Kidney (tissue), 14 donors: ENCODE measurements around the gene PTPRG. TPM values are rescaled to one million over a fixed set of nuclear protein-coding genes. Genes with fewer than 3 reads are reported as not detected.

ENCODE experiments used
- DNase-seq, 5 donors: peaks; one replicate each; pipeline ENCODE4 v3.0.0-alpha.2; 2013 to 2020
- FAIRE-seq: peaks from 2 replicates; lab custom pipeline; 2012; peaks lifted over from hg19 to GRCh38; lab: Jason Lieb, UNC
- H3K27ac ChIP-seq, 2 donors: one replicate each; pipeline ENCODE4 v1.7.0; 2013; ENCODE audit warnings: low read depth in 2 of 2, low read length in 2 of 2, inconsistent platforms in 1 of 2
- H3K27me3 ChIP-seq: one replicate; pipeline ENCODE4 v1.7.1; 2013; ENCODE audit warnings: low read length, inconsistent platforms; ENCODE audit not compliant: control insufficient read depth, insufficient read depth
- H3K36me3 ChIP-seq, 3 donors: one replicate each; pipeline versions ENCODE4 v1.7.0 to v1.7.1; 2013; ENCODE audit warnings: low read length in 3 of 3, control low read depth in 1 of 3, inconsistent platforms in 1 of 3; ENCODE audit not compliant: insufficient read depth in 3 of 3, control insufficient read depth in 2 of 3
- H3K4me1 ChIP-seq, 3 donors: one replicate each; pipeline versions ENCODE4 v1.7.0 to v1.7.1; 2013; ENCODE audit warnings: low read length in 3 of 3, inconsistent platforms in 1 of 3, low read depth in 1 of 3; ENCODE audit not compliant: control insufficient read depth in 2 of 3, insufficient read depth in 2 of 3
- H3K4me3 ChIP-seq, 3 donors: one replicate each; pipeline versions ENCODE4 v1.7.0 to v1.8.1; 2013; ENCODE audit warnings: low read length in 3 of 3, control low read depth in 1 of 3, inconsistent platforms in 1 of 3
- H3K9ac ChIP-seq, 3 donors: one replicate each; pipeline versions ENCODE4 v1.7.0 to v1.7.1; 2013; ENCODE audit warnings: low read length in 3 of 3, control low read depth in 1 of 3, inconsistent platforms in 1 of 3
- H3K9me3 ChIP-seq, 3 donors: one replicate each; pipeline versions ENCODE4 v1.7.0 to v1.7.1; 2013; ENCODE audit warnings: low read length in 3 of 3, control low read depth in 1 of 3, inconsistent platforms in 1 of 3; ENCODE audit not compliant: control insufficient read depth in 2 of 3, insufficient read depth in 1 of 3
- CTCF ChIP-seq: IDR thresholded peaks from 3 replicates; pipeline ENCODE4 v1.5.1; 2012; ENCODE audit warnings: mild to moderate bottlenecking, moderate library complexity, borderline replicate concordance; ENCODE audit not compliant: insufficient read depth; ENCODE audit errors: extremely low read depth
- intact Hi-C: fragments of 100-400 bp; cut with DNase I; formaldehyde crosslinking; loops from one replicate; pipeline ENCODE4 v1.11.1; 2022
- polyA plus RNA-seq: library from polyadenylated mRNA; stranded (reverse); fragments of 350-450 nt; fragmentation: Illumina TruSeq; extraction: RNeasy Lipid Tissue Mini Kit (QIAGEN cat#74804); gene quantifications from one replicate; pipeline ENCODE4 v1.2.3, GENCODE V29; 2014; ENCODE audit warnings: low read depth, low replicate concordance; ENCODE audit not compliant: insufficient read depth
- total RNA-seq: library from RNA; stranded (reverse); fragmentation: NEBNext Ultra II Directional; extraction: Animal tissue kit (Norgen Biotek cat#: 25700); gene quantifications from one replicate; pipeline ENCODE4 v1.2.1, GENCODE V29; 2021
- donor health status: control.
- donor health status: control.
- donor health status: control.
- donor health status: control.
- donor health status: control.
- donor health status: DM: yes; HTN: yes; CAD: no.
- donor health status: Normal renal cell carcinoma (clear cell type).

PTPRG gene
- total and polyA plus RNA-seq, 2 donors from 2014 or later: 9.2 to 154 TPM

DNA sequence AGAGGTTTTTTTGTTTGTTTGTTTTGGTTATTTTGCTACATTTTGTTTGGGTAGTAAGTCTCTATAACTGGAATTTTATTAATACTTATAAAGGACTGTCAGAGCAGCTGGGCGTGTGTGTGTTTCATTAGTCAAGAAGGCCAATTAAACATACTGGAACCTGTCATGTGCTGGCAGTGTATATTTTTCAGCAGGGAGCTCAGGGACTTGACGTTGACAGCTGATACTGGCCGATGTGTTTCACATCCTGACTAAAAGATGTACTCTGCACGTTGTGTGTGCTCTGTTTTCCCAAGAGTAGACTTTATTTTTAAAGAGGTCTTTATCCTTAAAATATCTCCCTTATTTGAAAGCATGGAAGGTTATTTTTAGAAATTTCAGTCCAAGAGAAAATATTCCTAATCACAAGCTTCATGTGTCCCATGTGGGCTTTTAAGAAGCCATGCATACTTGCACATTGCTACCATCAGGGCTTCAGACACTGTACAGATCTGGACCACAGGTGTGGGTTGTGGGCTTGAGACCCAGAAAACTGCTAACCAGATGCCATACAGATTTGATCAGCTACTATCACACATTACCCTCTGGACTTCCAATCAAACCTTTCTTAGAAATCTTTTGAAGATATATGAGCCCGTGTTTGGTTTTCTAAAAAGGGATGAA, 676.0 kb downstream of the PTPRG start:
- no peak overlapping the region for H3K27ac ChIP-seq
- no peak overlapping the region for H3K9ac ChIP-seq
- DNase-seq: no peak
- H3K36me3 ChIP-seq: no peaks in the 10 kb centered on the region
- intact Hi-C loops: no loop called here
- H3K9me3 ChIP-seq: no peaks in the 10 kb centered on the region
- no peak overlapping the region for H3K4me3 ChIP-seq
- peaks cover 0 to 2% (median 0%) of the 10 kb centered on the region in 3 donors for H3K4me1 ChIP-seq
- no peaks in the 10 kb centered on the region for H3K27me3 ChIP-seq
- TF ChIP-seq CTCF: no peak
- FAIRE-seq: no peak

GRCh38 chr3:62238003-62238402, 676.6 kb downstream of the PTPRG start:
- Histone ChIP-seq H3K27ac (no peak overlapping the region), H3K4me1 (peaks cover 0 to 2% (median 0%) of the 10 kb centered on the region in 3 donors), H3K4me3 (no peak overlapping the region), H3K9me3 (no peaks in the 10 kb centered on the region), H3K36me3 (no peaks in the 10 kb centered on the region), H3K9ac (no peak overlapping the region), H3K27me3 (no peaks in the 10 kb centered on the region)
- intact Hi-C loops: no loop called here
- DNase-seq (no peak), FAIRE-seq (no peak)
- TF ChIP-seq CTCF: no peak

GRCh38 chr3:62238431-62238830, 677.1 kb downstream of the PTPRG start:
- Histone ChIP-seq H3K27ac (no peak overlapping the region), H3K9me3 (no peaks in the 10 kb centered on the region), H3K4me1 (peaks cover 0 to 2% (median 0%) of the 10 kb centered on the region in 3 donors), H3K27me3 (no peaks in the 10 kb centered on the region), H3K4me3 (no peak overlapping the region), H3K9ac (no peak overlapping the region), H3K36me3 (no peaks in the 10 kb centered on the region)
- TF ChIP-seq CTCF: no peak
- no peak for DNase-seq
- FAIRE-seq: no peak
- intact Hi-C loops: no loop called here
